NCI-H2029 treated with DMSO at 0.1 percent for 48 hours (cell line): ENCODE data around the gene RAB39A.

Experiments used
- DNase-seq: peaks from one replicate; lab custom pipeline; 2025; lab: John Stamatoyannopoulos, UW

The RAB39A gene

GRCh38 chr11:107962181-107962580 is 33.9 kb downstream of the RAB39A start:
- DNase-seq, result no peak

- DNase-seq, result no peak
Measured at GRCh38 chr11:107963091-107963490, 34.8 kb downstream of the RAB39A start.

- no peak for DNase-seq
Measured at GRCh38 chr11:107969219-107969618, 41.0 kb downstream of the RAB39A start.

- DNase-seq, result no peak
Measured at GRCh38 chr11:107970049-107970448, 41.8 kb downstream of the RAB39A start.

- no peak for DNase-seq
Measured at GRCh38 chr11:107973641-107974040, 45.4 kb downstream of the RAB39A start.

- peak; percentile 86 for DNase-seq
Measured at GRCh38 chr11:107988397-107989158, 60.3 kb downstream of the RAB39A start.

- DNase-seq, result no peak
Measured at GRCh38 chr11:107991868-107992414, 63.7 kb downstream of the RAB39A start.

GRCh38 chr11:107996006-107996776 is 67.9 kb downstream of the RAB39A start:
- DNase-seq, result no peak

GRCh38 chr11:107998761-107999160 is 70.5 kb downstream of the RAB39A start:
- DNase-seq, result no peak

GRCh38 chr11:107999759-108000455 is 71.7 kb downstream of the RAB39A start:
- DNase-seq, result no peak

GRCh38 chr11:108002476-108002875 is 74.2 kb downstream of the RAB39A start:
- no peak for DNase-seq

- DNase-seq, result no peak
Measured at GRCh38 chr11:108003623-108004022, 75.4 kb downstream of the RAB39A start.

- no peak for DNase-seq
Measured at GRCh38 chr11:108007819-108008218, 79.6 kb downstream of the RAB39A start.

- peak; percentile 42 for DNase-seq
Measured at GRCh38 chr11:108008656-108009496, 80.6 kb downstream of the RAB39A start, which contains the start of gene CUL5. Gene CUL5, plus strand, starts transcription at chr11:108008898. Its CDS starts 451 bp downstream, at chr11:108009349.

GRCh38 chr11:108009497-108010370 is 81.5 kb downstream of the RAB39A start:
- no peak for DNase-seq

- DNase-seq, result no peak
Measured at GRCh38 chr11:108012139-108012725, 84.0 kb downstream of the RAB39A start.
